NCI-H226 (cell line): ENCODE measurements around the gene UGT1A9.
A peak's percentile ranks its signal among the peaks of the same experiment; 100 is the strongest.
"Not testable (repeated sequence)": the region's sequence is repeated elsewhere in the genome, so short reads cannot be mapped to it uniquely, and the experiment has no call there.

Source experiments
- DNase-seq: peaks from one replicate; pipeline ENCODE4 v3.0.0-alpha.2; 2015

Gene UGT1A9

DNA sequence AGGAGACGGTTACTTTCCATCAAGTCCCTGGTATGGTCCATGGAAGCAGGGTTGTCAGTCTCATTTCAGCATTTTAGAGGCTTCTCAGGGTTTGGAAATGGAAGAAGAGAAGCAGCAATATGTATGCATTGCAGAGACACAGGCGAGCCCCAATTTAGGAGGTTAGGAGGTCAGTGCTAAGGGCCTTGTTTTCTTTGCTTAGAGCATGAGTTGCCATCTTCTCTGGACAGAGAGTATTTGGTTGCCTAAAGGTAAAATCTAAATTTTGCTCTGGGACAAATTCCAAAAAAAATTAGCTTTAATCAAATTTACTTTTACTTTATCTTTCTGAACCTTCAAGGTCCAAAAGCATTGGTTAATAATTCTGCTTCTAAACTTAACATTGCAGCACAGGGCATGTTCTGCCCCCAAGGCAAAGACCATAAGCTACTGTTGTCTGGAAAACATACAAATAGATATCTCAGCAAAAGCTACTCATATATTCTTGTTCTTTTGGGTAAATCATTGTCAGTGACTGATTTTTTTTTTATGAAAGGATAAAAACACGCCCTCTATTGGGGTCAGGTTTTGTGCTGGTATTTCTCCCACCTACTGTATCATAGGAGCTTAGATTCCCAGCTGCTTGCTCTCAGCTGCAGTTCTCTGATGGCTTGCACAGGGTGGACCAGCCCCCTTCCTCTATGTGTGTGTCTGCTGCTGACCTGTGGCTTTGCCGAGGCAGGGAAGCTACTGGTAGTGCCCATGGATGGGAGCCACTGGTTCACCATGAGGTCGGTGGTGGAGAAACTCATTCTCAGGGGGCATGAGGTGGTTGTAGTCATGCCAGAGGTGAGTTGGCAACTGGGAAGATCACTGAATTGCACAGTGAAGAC lies at the start of gene UGT1A9:
Gene UGT1A9, plus strand, starts transcription at position 609 of the 872 bp plus-strand sequence. Its CDS starts 37 bp downstream, at position 646.
- no peak for DNase-seq

DNA sequence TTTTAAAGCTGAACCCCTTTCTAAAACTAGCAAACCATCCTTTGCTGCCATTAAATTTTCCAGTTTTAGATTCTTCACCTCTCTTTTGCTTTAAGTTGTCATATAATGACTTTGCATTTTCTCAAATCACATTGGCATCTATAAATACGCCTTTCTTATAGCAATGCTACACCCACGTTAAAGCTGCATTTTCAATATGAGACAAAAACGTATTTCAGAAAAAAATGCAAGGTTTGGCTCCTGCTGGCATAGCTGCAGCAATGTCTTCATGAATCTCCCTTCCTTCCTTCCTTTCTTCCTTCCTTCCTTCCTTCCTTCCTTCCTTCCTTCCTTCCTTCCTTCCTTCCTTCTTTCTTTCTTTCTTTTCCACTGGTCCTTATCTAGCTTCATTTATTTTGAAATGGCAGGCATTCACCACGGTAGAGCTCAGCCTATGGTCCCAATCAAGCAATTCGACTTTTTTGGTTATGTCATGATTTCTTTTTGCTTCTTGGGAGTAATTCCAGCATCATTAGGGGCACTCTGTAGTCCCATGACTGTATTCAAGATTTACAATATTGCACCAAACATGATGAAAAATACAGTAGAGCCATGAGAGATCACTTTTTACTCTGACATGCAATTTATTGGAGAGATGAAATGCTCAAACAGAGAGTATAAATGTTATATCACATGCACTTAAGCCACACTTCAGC lies 44.2 kb upstream of the UGT1A9 start:
- no peak for DNase-seq

DNA sequence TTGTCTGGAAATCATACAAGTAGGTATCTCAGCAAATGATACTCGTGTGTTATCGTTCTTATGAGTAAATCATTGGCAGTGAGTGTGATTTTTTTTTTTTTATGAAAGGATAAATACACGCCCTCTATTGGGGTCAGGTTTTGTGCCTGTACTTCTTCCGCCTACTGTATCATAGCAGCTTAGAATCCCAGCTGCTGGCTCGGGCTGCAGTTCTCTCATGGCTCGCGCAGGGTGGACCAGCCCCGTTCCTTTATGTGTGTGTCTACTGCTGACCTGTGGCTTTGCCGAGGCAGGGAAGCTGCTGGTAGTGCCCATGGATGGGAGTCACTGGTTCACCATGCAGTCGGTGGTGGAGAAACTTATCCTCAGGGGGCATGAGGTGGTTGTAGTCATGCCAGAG lies 35.4 kb upstream of the UGT1A9 start, which contains the start of gene UGT1A10:
Gene UGT1A10, plus strand, starts transcription at position 143 of the 400 bp plus-strand sequence. Its CDS starts 75 bp downstream, at position 218.
- not testable (repeated sequence) for DNase-seq

DNA sequence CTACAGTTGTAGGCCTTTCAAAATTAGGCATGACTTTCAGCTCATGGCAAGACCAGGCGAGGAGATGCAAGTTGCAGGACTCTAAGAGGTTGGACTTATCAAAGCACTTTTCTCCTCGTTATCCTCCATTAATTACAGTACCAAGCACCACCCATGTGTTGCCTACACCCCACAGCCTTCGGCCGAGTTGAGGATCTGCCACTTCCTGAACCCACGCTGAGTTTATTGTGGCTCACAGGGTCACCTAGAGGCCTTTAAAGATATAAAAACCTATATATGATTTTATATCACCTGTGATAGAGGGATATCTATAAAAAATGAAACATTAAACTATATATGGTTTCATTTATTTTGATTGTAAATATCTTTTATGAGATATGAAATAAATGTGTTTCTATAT lies 32.9 kb upstream of the UGT1A9 start:
- DNase-seq = no peak

DNA sequence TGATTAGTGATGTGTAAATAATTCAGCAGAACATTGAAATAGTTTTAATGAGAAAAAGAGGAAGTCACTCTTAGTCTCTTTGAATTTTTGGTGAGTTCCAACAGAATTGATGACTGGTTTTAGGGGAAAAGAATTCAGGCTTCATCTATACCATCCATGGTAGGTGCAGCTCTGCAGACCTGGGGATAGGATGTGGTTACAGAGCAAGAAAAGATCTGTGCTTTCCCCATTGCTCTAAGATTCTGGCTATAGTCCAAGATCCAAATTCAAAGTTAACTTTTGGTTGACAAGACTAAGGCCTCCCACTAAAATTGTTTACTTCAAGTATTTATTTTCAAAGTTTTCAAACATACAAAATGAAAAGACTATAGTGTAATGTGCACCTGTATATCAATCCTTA lies 31.8 kb upstream of the UGT1A9 start:
- DNase-seq = no peak

DNA sequence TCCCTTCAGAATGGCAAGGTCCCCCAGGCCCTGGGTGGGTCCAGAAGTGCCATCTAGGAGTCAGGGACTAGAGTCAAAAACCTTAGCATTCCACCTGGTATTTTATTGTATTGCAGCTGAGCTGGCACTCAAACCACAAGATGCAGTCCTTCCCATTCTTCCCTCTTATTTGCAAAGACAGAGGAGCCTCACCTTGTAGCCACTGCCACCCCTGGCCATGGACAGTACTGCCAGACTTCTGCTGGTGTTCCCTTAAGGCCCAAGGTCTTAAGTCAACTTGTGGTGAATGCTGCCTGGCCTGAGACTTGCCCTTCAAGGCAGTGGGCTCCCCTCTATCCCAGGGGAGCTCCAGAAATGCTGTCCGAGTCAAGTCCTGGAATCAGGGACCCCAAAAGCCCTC lies 28.6 kb upstream of the UGT1A9 start:
- peak; percentile 24 for DNase-seq

DNA sequence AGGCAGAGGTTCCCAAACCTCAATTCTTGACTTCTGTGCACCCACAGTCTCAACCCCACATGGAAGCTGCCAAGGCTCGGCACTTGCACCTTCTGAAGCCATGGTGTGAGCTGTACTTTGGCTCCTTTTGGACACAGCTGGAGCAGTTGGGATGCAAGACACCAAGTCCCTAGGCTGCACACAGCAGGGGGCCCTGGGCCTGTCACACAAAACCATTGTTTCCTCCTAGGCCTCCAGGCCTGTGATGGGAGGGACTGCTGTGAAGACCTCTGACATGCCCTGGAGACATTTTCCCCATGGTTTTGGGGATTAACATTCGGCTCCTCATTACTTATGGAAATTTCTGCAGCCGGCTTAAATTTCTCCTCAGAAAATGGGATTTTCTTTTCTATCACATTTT lies 25.7 kb upstream of the UGT1A9 start:
- not testable (repeated sequence) for DNase-seq

DNA sequence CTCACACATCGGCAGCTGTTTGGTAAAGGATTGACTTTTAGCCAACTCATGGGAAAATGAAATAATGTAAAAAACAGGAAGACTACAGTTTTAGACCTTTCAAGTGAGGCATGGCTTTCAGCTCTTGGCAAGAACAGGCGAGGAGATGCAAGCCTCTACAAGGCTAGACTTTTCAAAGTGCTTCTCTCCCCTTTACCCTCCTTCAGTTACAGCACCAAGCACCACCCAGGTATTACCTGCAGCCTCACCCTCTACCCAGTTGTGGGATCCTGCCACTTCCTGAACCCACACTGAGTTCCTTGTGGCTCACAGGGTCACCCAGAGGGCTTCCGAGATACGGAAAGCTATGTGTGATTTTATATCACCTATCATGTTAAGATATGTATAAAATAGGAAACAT lies 20.7 kb upstream of the UGT1A9 start:
- DNase-seq = no peak

DNA sequence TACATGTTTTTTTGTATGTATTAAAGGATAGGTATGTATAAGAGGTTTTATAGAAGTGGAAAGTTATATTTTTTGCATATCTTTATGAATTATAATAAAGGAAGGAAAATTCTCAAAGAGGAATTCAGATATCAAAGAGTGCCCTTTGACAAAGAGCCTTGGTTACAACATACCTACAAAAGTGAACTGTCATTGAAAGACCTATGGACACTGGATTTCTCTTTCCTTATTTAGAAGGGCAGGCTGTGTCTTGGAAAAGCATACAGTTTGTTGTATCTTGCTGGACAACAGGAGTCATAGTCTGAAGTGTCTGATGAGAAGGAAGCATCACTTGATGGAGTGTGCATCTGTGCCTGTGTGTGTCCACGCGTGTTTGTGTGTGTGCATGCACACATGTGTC lies 20.3 kb upstream of the UGT1A9 start:
- no peak for DNase-seq

DNA sequence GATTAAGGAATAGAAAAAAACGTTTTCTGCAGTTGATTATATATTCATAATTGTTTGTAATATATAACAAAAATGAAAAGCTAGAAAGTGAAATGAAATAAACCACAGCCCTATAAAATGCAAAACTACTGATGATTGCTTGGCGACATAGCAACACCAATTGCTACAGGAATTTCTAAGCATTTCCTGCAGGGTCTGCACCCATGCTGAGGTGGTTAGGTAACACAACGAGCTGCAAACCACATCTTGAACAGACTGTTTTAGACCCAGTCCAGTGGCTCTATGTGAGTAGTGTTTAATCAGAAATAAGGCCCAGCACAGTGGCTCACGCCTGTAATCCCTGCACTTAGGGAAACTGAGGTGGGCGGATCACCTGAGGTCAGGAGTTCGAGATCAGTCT lies 17.2 kb upstream of the UGT1A9 start:
- DNase-seq = no peak

DNA sequence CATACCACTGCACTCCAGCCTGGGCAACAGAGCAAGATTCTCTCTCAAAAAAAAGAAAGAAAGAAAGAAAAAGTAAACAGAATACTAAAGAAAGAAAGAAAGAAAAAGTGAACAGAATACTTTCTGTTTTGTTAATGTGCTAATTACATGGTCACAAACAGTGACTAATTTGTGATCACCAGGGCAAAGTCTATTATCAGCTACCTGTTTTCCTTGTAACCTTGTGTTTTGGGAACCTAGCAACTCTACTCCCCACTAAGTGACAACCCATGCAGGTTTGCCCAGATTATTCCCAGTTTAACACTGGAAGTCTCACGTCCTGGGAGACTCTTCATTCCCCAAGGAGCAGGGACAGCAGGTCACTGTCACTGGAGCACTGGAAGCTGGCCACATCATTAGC lies 16.7 kb upstream of the UGT1A9 start:
- no peak for DNase-seq

DNA sequence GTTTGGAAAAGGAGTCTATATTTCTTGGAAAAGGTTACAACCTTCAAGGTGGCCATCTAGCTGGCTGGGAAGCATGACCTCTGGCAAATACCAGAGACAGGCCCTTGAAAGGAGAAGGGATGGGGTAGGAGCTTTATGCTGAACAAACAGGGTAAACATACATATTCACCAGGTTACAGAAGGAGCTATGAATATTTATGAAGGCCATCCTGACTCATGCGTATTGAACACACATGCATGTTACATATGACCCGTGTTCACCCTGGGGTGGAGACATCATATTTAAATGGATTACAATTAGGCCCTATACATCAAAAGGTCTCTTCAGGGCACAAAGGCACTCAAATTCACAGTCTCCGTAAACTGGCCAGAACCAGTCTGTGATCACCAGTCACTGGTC lies 15.8 kb upstream of the UGT1A9 start:
- DNase-seq = not testable (repeated sequence)

DNA sequence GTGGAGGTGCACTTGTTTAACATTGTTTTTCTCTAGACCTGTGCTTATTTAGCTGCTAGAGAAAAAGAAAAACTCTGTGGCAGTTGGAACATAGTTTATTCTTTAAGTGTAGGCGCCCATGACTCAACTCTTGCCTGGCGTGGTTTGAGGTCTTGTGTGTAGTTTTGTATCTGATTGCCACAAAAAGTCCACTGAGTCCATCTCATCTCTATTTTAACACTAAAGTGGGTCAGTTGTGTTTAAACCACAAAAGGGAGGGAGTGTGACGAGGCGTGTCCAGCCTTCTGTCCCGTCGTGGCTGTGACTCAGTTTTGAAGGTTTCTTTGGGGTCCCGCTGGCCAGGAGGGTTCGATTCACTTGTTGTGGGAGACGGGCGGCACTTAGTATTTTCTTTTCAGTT lies 15.3 kb upstream of the UGT1A9 start:
- DNase-seq = no peak

DNA sequence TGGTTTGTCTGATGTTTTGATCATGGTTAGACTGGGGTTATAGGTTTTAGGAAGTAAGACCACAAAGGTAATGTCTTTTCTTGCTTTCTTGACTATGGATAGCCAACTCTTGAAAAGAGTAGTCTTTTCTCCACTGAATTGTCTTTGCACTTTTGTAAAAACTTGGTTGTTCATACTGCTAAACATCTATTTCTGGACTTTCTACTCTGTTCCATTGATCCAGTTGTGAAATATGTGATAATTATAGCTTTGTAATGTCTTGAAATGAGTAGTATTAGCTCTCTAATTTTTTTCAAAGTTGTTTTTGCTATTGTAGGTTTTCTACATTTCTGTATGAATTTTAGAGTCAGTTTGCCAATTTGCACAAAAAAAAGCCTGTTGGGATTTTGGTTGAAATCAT lies 13.1 kb upstream of the UGT1A9 start:
- DNase-seq = no peak

DNA sequence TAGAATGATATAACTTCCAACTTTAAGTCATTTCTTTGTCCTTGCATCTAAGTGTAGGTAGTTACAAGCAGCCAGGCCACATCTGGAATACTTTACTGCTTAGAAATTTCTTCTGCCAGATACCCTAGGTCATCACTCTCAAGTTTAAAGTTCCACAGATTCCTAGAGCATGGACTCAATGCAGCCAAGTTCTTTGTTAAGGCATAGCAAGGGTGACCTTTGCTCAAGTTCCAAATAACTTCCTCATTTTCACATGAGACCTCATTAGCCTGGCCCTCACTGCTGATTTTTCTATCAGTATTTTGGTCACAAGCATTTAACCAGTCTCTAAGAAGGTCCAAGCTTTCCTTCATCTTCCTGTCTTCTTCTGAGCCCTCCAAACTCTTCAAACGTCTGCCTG lies 7.8 kb upstream of the UGT1A9 start:
- DNase-seq = no peak

DNA sequence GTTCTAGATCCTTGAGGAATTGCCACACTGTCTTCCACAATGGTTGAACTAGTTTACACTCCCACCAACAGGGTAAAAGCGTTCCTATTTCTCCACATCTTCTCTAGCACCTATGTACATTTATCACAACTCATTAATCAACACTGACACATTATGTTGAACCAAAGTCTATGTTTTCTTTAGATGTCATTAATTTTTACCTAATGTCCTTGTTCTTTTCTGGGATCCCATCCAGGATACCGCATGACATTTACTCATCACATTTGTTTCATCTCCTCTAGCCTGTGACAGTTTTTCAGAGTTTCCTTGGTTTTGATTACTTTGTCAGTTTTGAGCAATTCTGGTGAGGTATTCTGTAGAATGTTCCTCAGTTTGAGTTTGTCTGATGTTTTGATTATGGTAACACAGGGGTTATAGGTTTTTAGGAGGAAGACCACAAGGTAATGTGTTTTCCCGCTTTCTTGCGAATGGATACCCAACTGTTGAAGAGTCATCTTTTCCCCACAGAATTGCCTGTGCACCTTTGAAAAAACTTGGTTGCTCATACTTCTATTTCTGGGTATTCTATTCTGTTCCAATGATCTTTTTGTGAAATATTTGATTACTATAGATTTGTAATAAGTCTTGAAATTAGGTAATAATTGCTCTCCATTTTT lies 3.0 kb upstream of the UGT1A9 start:
- DNase-seq = no peak

DNA sequence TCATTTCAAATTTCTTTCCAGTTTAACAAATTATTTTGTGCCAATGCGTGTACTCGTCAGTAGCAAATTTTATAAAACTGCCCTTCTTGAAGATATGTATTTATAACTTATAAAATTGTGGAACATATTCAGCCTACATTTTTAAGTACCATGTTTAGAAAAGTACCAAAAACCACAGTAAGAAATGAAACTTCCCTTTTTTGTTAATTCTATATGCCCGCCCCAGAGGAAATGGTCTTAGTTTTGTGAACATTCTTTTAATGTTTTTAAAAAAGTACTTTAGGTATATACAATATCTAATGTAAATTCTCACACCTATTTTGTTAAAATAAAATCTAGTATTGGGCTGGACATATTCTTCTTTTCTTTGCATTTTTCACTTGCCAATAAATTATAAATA lies 1.2 kb downstream of the UGT1A9 start:
- DNase-seq = no peak

DNA sequence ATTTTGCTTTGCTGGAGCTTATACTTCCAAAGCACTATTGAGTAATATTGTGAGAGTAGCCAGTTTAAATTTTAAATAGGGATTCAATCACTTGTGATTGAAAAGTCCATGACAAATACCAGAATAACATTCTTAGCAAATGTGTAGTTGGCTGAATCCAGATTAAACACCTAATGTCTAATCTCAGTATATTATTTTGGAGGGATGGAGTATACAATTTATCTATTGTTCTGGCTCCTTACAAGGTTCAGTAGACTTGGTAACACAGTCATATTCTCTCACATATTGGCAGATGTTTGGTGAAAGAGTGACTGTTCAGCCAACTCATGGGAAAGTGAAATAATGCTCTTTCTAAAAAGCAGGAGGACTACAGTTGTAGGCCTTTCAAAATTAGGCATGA lies 2.2 kb downstream of the UGT1A9 start:
- no peak for DNase-seq

DNA sequence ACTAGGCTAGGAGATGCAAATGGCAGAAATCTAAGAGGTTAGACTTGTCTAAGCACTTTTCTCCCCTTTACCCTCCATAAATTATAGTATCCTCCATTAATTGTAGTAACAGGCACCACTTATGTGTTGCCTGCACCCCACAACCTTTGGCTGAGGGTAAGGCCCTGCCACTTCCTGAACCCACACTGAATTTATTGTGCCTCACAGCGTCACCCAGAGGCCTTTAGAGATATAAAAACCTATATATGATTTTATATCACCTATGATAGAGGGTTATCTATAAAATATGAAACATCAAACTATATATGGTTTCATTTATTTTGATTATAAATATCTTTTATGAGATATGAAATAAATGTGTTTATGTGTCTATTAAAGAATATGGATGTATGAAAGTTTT lies 2.6 kb downstream of the UGT1A9 start:
- DNase-seq = no peak

DNA sequence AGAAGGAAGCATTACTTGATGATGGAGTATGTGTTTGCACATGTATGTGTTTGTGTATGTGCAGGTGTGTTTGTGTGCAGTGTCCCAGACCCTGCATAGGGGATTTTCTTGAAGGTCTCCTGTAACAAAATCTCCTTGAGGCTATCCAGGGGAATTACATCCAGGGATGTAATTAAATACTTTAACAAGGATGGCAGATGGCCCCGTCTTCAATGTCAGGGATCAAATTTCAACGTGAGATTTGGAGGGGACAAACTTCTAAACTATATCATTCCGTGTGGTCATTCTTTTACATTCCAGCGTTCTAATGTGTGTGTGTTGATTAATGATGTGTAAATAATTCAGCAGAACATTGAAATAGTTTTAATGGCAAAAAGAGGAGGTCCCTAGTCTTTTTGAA lies 3.3 kb downstream of the UGT1A9 start:
- DNase-seq = no peak

DNA sequence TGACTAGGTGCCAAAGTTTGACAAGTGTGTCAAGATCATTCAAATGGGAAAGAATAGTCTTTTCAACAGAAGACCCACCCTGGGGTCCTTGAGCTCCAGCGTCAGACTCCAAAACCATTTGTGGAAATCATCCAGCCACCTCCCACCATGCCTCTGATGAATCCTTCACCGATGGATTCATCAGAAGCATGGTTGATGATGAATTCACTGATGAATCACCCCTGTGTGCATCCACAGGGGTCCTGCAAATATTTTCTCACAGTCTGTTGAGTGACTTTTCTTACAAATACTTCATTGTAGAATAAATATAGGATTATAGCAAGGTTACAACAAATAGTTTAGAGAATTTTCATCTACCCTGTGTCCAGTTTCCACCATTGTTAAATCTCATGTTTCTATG lies 4.3 kb downstream of the UGT1A9 start:
- DNase-seq = no peak

DNA sequence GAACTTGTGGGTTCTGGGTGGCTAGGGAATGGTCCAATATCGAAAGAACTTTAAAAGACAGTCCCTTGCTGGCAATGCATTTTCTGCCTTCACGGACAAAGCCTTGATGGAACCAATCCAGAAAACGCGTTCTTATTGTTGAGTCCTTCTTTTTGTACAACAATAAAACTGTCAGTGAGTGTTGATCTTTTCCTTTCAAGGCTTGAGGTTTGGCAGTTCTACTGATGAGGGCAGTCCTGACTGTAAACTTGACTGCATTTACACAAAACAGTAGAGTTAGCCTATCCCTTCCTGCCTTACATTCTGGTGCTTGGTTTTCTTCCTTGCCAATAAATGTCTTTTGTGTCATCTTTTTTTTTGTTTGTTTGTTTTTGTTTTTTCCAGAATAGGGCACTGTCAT lies 7.5 kb downstream of the UGT1A9 start:
- no peak for DNase-seq

DNA sequence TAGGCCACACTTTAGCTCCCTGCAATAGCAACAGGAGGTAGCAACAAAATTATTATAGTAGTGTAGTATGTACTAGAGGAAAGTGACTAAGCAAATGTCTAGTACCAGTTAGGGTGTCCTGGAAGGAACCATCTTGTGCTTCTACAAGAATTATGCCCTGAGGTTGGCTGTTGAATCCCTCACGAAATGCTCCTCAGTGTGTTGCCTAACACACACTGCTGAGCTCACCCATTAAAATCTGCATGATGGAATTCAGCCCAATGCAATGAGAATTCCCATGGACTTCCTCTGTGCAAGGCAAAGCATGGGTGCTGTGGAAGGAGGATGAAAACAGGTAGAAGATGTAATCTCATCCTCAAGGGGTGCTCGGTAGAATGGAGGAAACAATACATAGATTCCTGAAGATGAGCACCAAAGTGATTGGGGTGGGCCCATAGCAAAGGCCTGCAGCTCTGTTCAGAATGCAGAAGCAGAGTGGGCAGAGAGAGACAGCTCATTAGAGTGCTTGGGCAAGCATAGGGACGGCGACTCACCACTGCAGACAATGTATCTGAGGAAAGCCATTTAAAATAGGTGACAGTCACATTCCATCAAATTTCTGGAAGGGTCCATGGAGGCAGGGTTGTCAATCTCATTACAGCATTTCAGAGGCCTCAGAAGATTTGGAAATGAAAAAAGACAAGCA lies 8.8 kb downstream of the UGT1A9 start:
- no peak for DNase-seq
